Activated T-helper 2 cell treated with anti-CD3 and anti-CD28 coated beads, Interferon-gamma antibody, Interleukin-2, Interleukin-4, amounts not matched to agents 10 μg/mL and 5 μg/mL and 100 μg/mL, durations not matched to agents 14 hours and 24 hours and 36 hours (primary cell): ENCODE results near the gene COL5A1. TPM values are rescaled to one million over a fixed set of nuclear protein-coding genes. Genes with fewer than 3 reads are reported as not detected.

Source experiments
- DNase-seq: peaks from one replicate; pipeline ENCODE4 v3.0.0; 2021; ENCODE audit warnings: low spot score
- H3K27ac Mint-ChIP-seq: one replicate; pipeline ENCODE4 v1.8.0; 2021; ENCODE audit warnings: mixed read lengths
- H3K27me3 Mint-ChIP-seq: one replicate; pipeline ENCODE4 v1.8.0; 2021; ENCODE audit warnings: low read depth, mixed read lengths
- H3K36me3 Mint-ChIP-seq: one replicate; pipeline ENCODE4 v1.8.0; 2021; ENCODE audit warnings: low read depth, mixed read lengths
- H3K4me1 Mint-ChIP-seq: one replicate; pipeline ENCODE4 v1.8.0; 2021; ENCODE audit warnings: low read depth, mixed read lengths
- H3K4me3 Mint-ChIP-seq: one replicate; pipeline ENCODE4 v1.8.0; 2021; ENCODE audit warnings: low read depth, mild to moderate bottlenecking, moderate library complexity, mixed read lengths
- H3K9me3 Mint-ChIP-seq: one replicate; pipeline ENCODE4 v1.8.0; 2021; ENCODE audit warnings: mixed read lengths
- intact Hi-C: fragments of 100-400 bp; cut with micrococcal nuclease; formaldehyde crosslinking; loops from one replicate; pipeline ENCODE4 v1.15.1; 2023
- total RNA-seq: library from RNA; stranded (reverse); gene quantifications from 2 replicates; pipeline ENCODE4 v1.2.3, GENCODE V29; 2022

COL5A1 gene
- total RNA-seq, 1 donor from 2014 or later = not detected

DNA sequence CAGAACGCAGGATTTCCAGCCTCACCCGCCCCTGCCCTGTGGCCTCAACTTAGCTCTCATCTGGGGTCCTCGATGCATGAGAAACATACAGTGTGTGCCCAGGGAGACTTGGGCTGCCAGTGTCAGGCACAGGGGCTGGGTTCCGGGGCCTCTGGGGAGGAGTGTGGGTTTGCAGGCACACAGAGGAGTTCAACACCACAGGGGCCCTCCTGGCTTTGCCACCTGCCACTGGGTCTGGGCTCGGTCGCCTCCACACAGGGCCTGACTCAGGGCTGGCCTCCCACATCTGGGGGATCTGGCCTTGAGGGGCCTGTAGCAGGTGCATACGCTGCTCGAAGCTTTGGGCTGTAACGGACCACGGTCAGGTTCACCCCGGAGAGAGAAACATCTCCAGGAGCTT, 111.6 kb downstream of the COL5A1 start:
- no peak overlapping the region for H3K4me3 Mint-ChIP-seq
- no peak overlapping the region for H3K27ac Mint-ChIP-seq
- no peaks in the 10 kb centered on the region for H3K4me1 Mint-ChIP-seq
- DNase-seq = no peak
- peaks cover 5% of the 10 kb centered on the region for H3K9me3 Mint-ChIP-seq
- H3K36me3 Mint-ChIP-seq = no peaks in the 10 kb centered on the region
- no peaks in the 10 kb centered on the region for H3K27me3 Mint-ChIP-seq
- intact Hi-C loops = no loop called here

DNA sequence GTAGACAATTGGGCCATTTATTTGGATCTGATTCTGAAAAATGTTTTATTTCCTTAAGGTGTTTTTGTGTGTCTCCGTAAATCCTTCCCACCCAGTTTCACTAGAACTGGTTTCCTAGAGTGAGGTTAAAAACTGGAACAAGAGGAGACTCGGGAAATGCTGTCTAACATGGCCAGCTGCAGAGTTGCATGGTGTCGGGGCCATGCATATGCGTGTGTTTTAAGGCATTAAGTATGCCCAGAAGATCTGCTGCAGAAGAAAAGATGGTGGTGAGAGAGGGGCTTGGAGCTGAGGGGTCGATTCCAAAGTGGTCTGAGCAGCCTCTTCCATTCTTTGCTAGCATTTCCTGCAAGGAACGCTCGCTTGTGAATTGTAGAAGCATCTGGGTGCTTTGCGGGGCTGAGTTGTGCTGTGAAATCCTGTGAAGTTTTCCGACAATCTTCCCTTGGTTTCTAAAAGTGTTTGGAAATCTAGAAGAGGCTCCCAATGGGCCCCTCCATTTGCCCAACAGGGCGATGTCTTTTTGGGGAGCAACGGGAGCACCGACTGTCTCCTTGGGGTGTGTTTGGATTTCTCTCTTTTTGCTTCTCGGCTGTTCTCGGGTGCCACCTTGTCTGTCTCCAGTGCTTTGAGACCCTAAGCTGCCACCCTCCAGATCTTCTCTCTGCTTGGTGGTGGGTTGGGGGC, 113.8 kb downstream of the COL5A1 start:
- Mint-ChIP-seq H3K4me1 (no peaks in the 10 kb centered on the region), H3K9me3 (peaks cover 11% of the 10 kb centered on the region), H3K27me3 (no peaks in the 10 kb centered on the region), H3K27ac (no peak overlapping the region), H3K4me3 (no peak overlapping the region), H3K36me3 (no peaks in the 10 kb centered on the region)
- no peak for DNase-seq
- intact Hi-C loops = no loop called here

DNA sequence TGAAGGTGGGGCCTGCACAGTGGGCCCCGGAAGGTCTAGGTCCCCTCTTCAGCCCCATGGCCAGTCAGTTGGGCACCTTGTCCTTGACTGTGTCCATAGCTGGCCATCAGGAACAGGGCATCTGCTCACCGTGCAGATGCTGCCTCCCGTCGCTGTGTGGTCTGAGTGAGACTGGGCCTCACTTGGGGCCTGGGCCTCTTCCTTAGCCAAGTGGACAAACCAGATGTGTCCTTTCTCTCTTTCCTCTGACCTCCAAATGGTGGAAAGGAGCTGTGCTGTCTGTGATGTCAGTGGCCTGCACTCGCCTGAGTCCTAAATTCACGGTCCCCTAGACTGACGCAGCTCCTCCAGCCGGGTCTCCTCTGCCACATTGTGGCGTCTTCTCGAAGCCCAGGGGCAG, 114.5 kb downstream of the COL5A1 start:
- DNase-seq = no peak
- intact Hi-C loops = no loop called here
- Mint-ChIP-seq H3K4me3 (no peak overlapping the region), H3K36me3 (no peaks in the 10 kb centered on the region), H3K27me3 (no peaks in the 10 kb centered on the region), H3K9me3 (peaks cover 18% of the 10 kb centered on the region), H3K27ac (no peak overlapping the region), H3K4me1 (no peaks in the 10 kb centered on the region)

DNA sequence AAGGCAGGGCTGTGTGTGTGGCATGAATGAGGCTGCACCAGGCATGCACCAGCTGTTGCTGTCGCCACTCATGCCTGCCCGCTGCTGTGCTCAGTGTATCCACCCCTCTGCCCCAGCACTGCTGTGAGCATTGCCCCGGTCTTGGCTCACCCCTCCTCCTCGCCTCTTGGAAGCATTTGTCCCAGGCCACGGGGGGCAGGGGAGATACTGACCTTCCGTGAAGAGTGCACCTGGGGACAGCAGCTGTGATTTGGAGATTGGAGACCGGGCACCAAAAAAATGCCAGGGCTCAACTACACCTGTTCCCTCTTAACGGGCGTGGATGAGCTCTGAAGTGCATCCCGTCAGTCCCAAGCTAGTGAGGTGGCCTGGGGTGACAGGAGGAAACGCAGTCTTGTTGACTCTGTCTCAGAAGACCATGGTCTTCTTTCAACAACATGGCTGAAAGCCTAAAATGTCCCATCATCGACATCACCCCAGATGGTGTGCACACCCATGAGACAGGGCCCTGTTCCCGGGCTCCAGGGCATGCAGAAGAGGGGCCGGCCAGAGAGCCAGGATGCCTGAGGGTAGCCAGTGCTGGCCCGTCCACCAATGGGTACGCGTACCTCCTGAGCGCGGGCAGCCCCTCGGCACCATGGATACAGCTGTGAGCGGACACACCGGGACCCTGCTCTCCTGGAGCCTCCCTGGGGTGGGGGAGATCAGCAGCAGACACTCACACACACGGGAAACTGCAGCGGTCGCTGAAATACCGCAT, 115.8 kb downstream of the COL5A1 start:
- Mint-ChIP-seq H3K27me3 (no peaks in the 10 kb centered on the region), H3K4me1 (no peaks in the 10 kb centered on the region), H3K4me3 (no peak overlapping the region), H3K27ac (no peak overlapping the region), H3K9me3 (peaks cover 21% of the 10 kb centered on the region), H3K36me3 (no peaks in the 10 kb centered on the region)
- no peak for DNase-seq
- intact Hi-C loops = no loop called here

DNA sequence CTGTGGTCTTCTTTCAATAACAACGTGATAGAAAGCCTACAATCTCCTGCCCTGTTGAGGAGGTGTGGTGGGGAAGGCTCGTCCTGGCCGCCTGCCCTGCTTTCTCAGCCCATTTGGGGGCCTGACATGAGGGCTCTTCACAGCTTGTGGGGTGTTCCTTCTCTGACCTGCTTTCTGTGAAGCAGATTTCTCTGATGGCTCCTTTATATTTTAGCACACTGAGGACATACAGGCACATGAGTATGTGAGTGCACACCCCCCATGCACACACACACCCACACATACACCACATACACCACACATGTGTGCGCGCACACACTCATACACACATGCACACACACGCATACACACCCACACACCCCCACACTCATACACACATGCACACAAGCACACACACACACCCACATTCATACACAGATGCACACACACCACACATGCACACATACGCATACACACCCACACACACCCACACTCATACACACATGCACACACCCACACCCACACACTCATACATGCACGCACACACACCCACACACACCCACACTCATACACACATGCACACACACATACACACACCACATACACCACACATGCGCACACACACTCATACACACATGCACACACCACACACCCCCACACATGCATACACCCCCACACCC, 117.5 kb downstream of the COL5A1 start:
- Mint-ChIP-seq H3K36me3 (no peaks in the 10 kb centered on the region), H3K9me3 (peaks cover 21% of the 10 kb centered on the region), H3K27ac (no peak overlapping the region), H3K4me3 (no peak overlapping the region), H3K27me3 (no peaks in the 10 kb centered on the region), H3K4me1 (no peaks in the 10 kb centered on the region)
- DNase-seq = no peak
- intact Hi-C loops = no loop called here

DNA sequence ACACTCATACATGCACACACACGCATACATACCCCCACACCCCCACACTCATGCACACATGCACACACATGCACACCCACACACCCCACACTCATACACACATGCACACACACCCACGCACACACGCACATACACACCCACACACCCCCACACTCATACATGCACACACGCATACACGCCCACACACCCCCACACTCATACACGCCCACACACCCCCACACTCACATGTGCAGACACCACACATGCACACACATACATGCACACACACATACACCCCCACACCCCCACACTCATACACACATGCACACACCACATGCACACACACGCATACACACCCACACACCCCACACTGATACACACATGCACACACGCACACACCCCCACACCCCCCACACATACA, 118.3 kb downstream of the COL5A1 start:
- intact Hi-C loops = no loop called here
- Mint-ChIP-seq H3K36me3 (no peaks in the 10 kb centered on the region), H3K27ac (no peak overlapping the region), H3K4me3 (no peak overlapping the region), H3K4me1 (no peaks in the 10 kb centered on the region), H3K27me3 (no peaks in the 10 kb centered on the region), H3K9me3 (peaks cover 21% of the 10 kb centered on the region)
- no peak for DNase-seq

DNA sequence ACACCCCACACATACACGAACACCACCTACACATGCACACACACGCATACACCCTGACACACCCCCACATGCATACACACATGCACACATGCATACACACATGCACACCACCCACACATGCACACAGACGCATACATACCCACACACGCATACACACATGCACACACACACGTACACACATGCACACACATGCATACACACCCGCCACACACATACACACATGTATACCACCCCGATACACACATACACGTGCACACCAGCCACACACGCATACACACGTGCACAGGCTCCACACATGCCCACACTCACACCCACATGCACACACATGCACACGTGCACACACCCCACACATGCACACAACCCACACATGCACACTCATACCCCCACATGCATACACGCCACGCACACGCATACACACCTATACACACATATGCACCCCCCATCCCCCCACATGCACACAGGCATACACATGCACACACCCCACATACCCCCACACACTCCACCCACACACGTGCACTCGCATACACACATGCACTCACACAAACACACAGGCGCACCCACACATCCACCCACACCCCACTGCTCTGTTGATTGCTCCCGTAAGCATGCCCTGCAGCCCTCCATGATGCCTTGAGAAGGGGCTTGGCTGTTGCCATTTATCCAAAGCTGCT, 119.3 kb downstream of the COL5A1 start:
- intact Hi-C loops = no loop called here
- DNase-seq = no peak
- peaks cover 21% of the 10 kb centered on the region for H3K9me3 Mint-ChIP-seq
- H3K27ac Mint-ChIP-seq = no peak overlapping the region
- H3K36me3 Mint-ChIP-seq = no peaks in the 10 kb centered on the region
- H3K27me3 Mint-ChIP-seq = no peaks in the 10 kb centered on the region
- H3K4me3 Mint-ChIP-seq = no peak overlapping the region
- H3K4me1 Mint-ChIP-seq = no peaks in the 10 kb centered on the region

DNA sequence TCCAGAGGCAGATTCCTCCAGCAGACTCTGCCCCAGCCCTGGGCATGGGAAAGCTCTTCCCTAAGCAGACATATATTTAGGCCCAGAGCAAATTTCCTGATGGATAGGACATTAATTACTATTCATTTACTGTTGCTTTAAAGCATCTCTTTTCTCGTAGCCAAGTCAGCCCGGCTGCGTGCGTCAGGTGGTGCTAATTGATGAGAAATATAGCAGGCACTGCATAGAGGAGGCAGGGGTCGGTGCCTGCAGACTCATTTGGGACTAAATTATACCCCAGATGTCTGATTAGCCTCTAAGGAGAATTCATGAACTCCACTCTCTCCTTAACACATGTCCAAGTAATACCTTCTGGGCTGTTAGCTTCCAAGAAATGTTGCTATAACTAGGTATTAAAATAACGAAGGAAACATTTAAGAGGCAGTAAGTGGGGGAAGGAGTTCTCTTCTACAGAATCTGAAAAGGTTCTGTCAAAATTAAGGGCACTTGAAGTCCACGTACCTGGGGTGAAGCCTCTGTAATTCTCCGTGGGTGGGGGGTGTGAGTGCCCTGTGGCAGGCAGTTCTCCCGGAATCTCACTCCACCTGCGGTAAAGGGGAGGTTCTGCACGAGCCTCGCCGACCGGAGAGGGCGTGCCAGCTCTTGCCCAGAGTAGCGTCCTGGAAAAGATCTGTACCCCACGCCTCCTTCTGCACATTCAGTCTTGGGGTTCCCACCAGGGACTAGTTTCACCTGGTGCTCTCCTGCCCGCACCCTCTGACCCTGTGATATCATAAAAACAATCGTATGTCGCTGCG, 123.1 kb downstream of the COL5A1 start:
- Mint-ChIP-seq H3K4me1 (peaks cover 5% of the 10 kb centered on the region), H3K9me3 (peaks cover 15% of the 10 kb centered on the region), H3K4me3 (no peak overlapping the region), H3K27me3 (no peaks in the 10 kb centered on the region), H3K27ac (no peak overlapping the region), H3K36me3 (no peaks in the 10 kb centered on the region)
- no peak for DNase-seq
- intact Hi-C loops = no loop called here

DNA sequence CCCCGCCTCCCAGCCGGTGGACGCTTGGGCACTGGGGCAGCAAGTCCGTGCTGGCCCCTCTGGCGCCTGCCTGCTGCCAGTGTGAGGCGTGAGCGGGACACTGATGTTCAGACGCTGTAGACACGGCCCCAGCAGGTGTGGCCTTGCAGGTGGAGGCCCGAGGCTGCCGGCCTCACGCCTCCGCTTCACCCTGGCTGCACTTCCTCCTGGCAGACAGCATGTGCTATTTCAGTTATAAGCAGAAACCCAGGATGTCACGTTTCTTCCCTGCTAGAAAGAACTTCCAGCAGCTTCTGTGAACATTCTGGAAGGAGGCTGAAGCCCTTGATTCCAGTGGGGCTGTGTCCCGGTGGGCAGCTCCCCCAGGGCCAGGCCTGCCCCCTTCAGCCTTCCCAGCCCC, 124.2 kb downstream of the COL5A1 start:
- H3K27me3 Mint-ChIP-seq = peaks cover 6% of the 10 kb centered on the region
- H3K4me3 Mint-ChIP-seq = no peak overlapping the region
- peaks cover 5% of the 10 kb centered on the region for H3K4me1 Mint-ChIP-seq
- intact Hi-C loops = no loop called here
- H3K9me3 Mint-ChIP-seq = peaks cover 6% of the 10 kb centered on the region
- no peak overlapping the region for H3K27ac Mint-ChIP-seq
- H3K36me3 Mint-ChIP-seq = no peaks in the 10 kb centered on the region
- no peak for DNase-seq

DNA sequence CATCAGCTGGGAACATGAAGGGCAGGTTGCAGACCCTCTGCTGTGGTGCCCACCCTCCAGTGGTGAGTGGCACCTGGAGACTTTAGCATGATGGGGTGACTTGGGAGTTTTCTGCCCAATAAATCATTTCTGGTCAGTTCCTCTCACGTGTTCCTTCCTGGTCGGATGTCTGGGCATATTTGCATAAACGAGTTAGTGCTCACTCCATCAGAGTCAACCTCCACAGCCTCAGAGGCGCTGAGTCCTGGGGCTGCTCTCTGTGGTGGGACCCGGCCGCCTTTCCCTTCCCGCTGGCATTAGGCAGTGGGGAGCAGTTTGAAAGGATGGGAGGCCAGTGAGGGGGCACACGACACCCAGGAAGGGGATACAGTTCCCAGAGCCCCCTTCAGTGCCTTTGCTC, 125.0 kb downstream of the COL5A1 start:
- Mint-ChIP-seq H3K4me1 (peaks cover 5% of the 10 kb centered on the region), H3K36me3 (no peaks in the 10 kb centered on the region), H3K27me3 (peaks cover 7% of the 10 kb centered on the region), H3K9me3 (no peaks in the 10 kb centered on the region), H3K4me3 (no peak overlapping the region), H3K27ac (no peak overlapping the region)
- intact Hi-C loops = no loop called here
- DNase-seq = no peak

DNA sequence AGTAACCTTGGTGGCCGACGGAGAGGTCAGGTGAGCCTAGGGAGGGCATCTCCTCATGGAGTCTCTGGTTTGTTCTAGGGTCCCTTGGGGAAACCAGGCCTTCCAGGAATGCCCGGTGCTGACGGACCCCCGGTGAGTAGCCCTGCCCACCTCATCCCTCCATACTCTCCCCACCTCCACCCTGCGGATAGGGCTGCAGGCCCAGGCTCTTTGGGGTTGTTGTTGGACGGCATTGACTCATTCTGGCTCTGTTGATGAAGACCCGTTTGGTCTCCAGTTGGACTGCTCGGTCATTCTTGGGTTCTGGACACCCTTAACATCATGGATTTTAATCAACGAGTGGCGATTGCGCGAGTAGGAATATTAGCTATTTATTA, 126.7 kb downstream of the COL5A1 start:
- no peak for DNase-seq
- no peak overlapping the region for H3K4me3 Mint-ChIP-seq

DNA sequence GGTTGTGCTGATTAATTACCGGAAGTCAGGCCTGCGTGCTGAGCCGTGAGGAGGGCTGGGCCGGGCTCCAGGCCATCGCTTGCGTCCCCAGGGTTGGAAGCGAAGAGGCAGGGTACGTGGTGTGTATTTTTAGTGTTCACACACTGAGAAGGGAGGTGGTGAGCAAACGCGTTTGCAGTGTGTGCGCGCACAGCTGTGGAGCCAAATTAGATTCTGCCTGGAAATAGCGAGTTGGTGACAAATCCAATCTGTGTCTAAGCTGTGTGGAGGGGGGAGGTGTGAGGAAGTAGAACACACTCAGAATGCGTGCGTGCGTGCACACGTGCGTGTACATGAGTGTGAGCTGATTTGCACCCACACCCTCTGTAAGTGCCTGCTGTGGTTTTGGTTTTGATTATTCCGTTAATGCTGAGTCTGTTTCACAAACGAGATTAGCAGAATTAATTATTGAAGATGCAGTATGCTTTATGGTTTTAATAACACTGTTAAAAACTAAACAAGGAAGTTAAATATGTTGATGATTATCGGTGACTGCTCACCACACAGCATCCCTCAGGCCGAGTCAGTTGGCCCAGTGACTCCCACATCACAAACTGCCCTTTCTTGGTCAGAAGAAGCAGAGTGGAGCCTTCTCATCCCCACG, 127.2 kb downstream of the COL5A1 start:
- H3K27ac Mint-ChIP-seq = no peak overlapping the region
- no peaks in the 10 kb centered on the region for H3K9me3 Mint-ChIP-seq
- peaks cover 5% of the 10 kb centered on the region for H3K4me1 Mint-ChIP-seq
- no peak for DNase-seq
- no peaks in the 10 kb centered on the region for H3K36me3 Mint-ChIP-seq
- intact Hi-C loops = no loop called here
- H3K27me3 Mint-ChIP-seq = peaks cover 9% of the 10 kb centered on the region
- no peak overlapping the region for H3K4me3 Mint-ChIP-seq

More for the DNA sequence above, 126.7 kb downstream of the COL5A1 start:
- Mint-ChIP-seq H3K9me3 (no peaks in the 10 kb centered on the region), H3K27ac (no peak overlapping the region), H3K4me1 (peaks cover 5% of the 10 kb centered on the region), H3K36me3 (no peaks in the 10 kb centered on the region), H3K27me3 (peaks cover 9% of the 10 kb centered on the region)
- intact Hi-C loops = no loop called here
